Right cardiac atrium (tissue), 5 donors: ENCODE data around the gene WDFY2. TPM values are rescaled to one million over a fixed set of nuclear protein-coding genes. Genes with fewer than 3 reads are reported as not detected.
"Not testable (repeated sequence)": the region's sequence is repeated elsewhere in the genome, so short reads cannot be mapped to it uniquely, and the experiment has no call there.

Experiments
- ATAC-seq, 2 donors: fragments of 200-7000 bp; cut with Tn5 transposase; one replicate each; pipeline versions ENCODE4 v1.8.0 to v1.9.1; 2020; ENCODE audit warnings: moderate library complexity in 2 of 2, mild to moderate bottlenecking in 1 of 2
- DNase-seq, 3 donors: peaks; one replicate each; pipeline ENCODE4 v3.0.0-alpha.2; 2020
- H3K27ac ChIP-seq: one replicate; pipeline ENCODE4 v1.5.1; 2013; ENCODE audit warnings: mild to moderate bottlenecking, low read length, control low read depth, moderate library complexity
- H3K27me3 ChIP-seq: one replicate; pipeline ENCODE4 v1.6.1; 2013; ENCODE audit not compliant: control insufficient read depth, insufficient read depth
- H3K4me1 ChIP-seq: one replicate; pipeline ENCODE4 v1.6.1; 2013; ENCODE audit warnings: low read length; ENCODE audit not compliant: control insufficient read depth, insufficient read depth
- H3K4me3 ChIP-seq: one replicate; pipeline ENCODE4 v1.5.1; 2013; ENCODE audit warnings: low read length, control low read depth
- H3K9me3 ChIP-seq: one replicate; pipeline ENCODE4 v1.6.1; 2013; ENCODE audit warnings: low read length; ENCODE audit not compliant: control insufficient read depth
- WGBS: extraction: QIAGEN DNeasy Blood & Tissue Kit; methylation state at CpG from one replicate; pipeline ENCODE4 v1.1.7; 2013; 5-methylcytosine and 5-hydroxymethylcytosine counted together
- intact Hi-C, 4 donors: fragments of 100-400 bp; cut with DNase I; formaldehyde crosslinking; loops; one replicate each; pipeline versions ENCODE4 v1.11.0 to v1.14.0; 2022 to 2023
- polyA plus RNA-seq: library from polyadenylated mRNA; stranded (reverse); fragments of 200-250 nt; gene quantifications from one replicate; pipeline ENCODE4 v1.2.3, GENCODE V29; 2013
- total RNA-seq, 4 donors: library from RNA; stranded (reverse); fragmentation: NEBNext Ultra II Directional; extraction: Animal tissue kit (Norgen Biotek cat#: 25700); gene quantifications; one replicate each; pipeline ENCODE4 v1.2.1, GENCODE V29; 2021
- donor health status: healthy with polysubstance abuse.
- donor health status: DM: no; HTN: yes; CAD: no.
- donor health status: DM: no; HTN: no; CAD: no.
- donor health status: DM: no; HTN: yes; CAD: no; lungs with severe emphysema.
- donor health status: DM: yes; HTN: yes; CAD: no.

Gene WDFY2
- total and polyA plus RNA-seq, 5 donors, result 2.6 to 7.9 (median 5.8) TPM

DNA sequence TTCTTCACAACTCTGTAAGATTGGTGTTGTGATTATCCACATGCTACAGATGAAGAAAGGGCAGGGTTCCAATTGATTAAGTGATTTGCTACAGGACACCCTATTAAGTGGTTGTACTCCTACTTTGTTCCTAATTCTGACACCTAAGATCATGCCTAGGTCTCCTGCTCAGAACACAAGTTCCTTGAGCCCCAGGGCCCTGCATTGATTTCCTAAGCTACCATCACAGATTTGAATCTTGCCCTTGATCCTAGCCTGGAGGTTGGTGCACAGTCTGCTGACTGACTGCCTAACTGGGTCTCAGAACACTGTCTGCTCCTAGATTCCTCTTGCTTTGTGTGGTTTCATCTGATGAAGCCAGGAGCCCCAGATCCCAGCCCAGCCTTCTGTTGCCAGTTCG, 19.6 kb upstream of the WDFY2 start:
- Histone ChIP-seq H3K4me3 (no peak overlapping the region), H3K4me1 (no peaks in the 10 kb centered on the region), H3K9me3 (no peaks in the 10 kb centered on the region), H3K27me3 (no peaks in the 10 kb centered on the region), H3K27ac (no peak overlapping the region)
- ATAC-seq (no peak), DNase-seq (no peak)
- intact Hi-C loops, result no loop called here
- 90% methylated on average over 1 of the region's 1 CpG for WGBS

DNA sequence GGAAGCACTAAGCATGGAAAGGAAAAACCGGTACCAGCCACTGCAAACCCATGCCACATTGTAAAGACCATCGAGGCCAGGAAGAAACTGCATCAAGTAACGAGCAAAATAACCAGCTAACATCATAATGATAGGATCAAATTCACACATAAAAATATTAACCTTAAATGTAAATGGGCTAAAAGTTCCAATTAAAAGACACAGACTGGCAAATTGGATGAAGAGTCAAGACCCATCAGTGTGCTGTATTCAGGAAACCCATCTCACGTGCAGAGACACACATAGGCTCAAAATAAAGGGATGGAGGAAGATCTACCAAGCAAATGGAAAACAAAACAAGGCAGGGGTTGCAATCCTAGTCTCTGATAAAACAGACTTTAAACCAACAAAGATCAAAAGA, 15.3 kb upstream of the WDFY2 start:
- DNase-seq, H3K4me3 ChIP-seq, H3K27me3 ChIP-seq, H3K4me1 ChIP-seq, intact Hi-C loops, H3K27ac ChIP-seq, ATAC-seq, H3K9me3 ChIP-seq: not testable (repeated sequence)
- 81% methylated on average over 4 of the region's 4 CpGs for WGBS

DNA sequence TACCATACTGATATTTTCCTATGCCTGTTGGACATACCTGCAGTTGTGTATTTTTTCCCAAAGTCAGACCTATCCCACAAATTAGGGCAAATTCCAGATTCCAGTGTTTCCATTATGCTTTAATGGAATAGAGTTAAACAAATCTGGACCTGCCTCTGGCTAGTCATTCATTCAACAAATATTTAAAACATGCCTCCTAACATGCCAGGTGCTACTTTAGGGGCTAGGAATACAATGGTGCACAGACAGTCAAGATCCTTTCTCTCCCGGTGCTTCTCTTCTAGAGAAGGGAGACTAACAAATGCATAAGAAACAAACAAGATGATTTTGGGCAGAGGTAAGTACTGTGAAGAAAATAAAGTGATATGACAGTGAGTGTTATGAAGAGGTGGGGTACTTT, 7.5 kb upstream of the WDFY2 start:
- no peak for DNase-seq
- no peaks in the 10 kb centered on the region for H3K27me3 ChIP-seq
- no peak overlapping the region for H3K27ac ChIP-seq
- 96% methylated on average over 1 of the region's 1 CpG for WGBS
- no peak for ATAC-seq
- intact Hi-C loops, result no loop called here
- H3K4me3 ChIP-seq, result no peak overlapping the region
- no peaks in the 10 kb centered on the region for H3K4me1 ChIP-seq
- no peaks in the 10 kb centered on the region for H3K9me3 ChIP-seq

DNA sequence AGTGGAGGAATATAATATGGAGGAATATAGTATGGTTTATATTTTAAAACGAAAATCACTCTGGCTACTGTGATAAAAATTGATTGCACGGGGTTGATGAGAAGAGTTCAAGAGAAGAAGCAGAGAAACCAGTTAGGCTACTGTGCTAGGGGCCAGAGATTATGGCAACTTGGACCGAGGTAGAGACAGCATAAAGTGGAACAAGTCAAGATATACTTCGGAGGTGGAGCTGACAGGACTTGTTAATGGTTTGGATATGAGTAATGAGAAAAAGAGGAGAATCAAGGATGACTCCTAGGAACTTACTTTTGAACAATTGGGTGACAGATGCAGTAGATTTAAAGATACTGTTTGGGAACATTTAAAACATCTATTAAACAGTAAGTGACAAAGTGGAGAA, 6.6 kb upstream of the WDFY2 start:
- Histone ChIP-seq H3K4me1 (no peaks in the 10 kb centered on the region), H3K27me3 (no peaks in the 10 kb centered on the region), H3K27ac (no peak overlapping the region), H3K4me3 (no peak overlapping the region), H3K9me3 (no peaks in the 10 kb centered on the region)
- 81% methylated on average over 4 of the region's 4 CpGs for WGBS
- DNase-seq (no peak), ATAC-seq (no peak)
- intact Hi-C loops, result no loop called here

DNA sequence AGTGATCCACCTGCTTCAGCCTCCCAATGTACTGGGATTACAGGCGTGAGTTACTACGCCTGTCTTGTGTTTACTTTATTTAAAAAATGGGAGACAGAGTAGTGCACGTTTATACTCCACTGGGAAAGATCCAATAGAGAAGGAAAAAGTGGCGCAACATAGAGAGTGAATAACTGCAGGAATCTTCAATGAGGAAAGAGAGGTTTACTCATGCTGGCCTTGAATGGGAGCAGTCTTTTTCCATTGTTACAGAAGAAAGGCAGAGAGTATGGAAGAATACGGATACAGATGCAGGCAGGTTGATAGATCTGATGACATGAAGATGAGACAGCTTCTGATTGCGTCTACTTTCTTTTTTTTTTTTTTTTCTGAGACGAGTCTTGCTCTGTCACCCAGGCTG, 4.6 kb upstream of the WDFY2 start:
- no peak for ATAC-seq
- Histone ChIP-seq H3K27ac (no peak overlapping the region), H3K4me1 (no peaks in the 10 kb centered on the region), H3K4me3 (no peak overlapping the region), H3K27me3 (no peaks in the 10 kb centered on the region), H3K9me3 (no peaks in the 10 kb centered on the region)
- intact Hi-C loops, result loop anchor here (5.0 to 10.0 kb wide), 4 partner anchors 127 to 225 kb away; partner anchors contain the start of genes INTS6 (in 3 of the 4) and DHRS12 (in 2 of the 4)
- no peak for DNase-seq
- WGBS, result 88% methylated on average over 7 of the region's 7 CpGs

DNA sequence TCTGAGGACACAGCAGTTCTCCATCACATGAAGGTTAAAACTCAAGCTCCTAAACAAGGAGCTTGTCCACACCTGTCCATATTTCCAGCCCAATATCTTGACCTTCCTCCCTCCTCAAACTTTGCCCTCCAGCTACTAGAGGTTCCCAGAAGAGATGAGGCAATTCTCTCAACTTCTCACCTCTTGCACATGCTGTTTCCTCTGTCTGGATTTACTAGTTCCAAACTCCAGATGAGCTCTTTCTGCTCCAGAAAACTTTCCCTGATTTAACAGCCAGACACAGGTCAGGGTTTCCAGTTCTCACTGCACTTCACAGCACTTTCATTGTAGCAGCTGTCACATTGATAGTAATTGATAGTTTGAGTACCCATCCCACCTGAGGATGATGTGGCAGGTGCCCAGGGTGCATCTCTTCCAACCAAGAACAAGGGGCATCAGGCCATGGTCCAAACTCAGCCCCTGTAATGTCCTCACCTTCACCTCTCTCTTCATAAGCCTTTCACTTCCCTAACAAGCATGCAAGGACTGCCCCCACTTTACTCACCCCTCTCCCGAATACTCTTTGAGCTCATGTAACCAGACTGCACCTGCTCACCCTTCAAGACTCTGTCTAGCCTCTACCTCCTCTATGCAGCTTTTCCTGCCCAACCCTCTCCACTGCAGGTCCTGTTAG, 3.0 kb upstream of the WDFY2 start:
- Histone ChIP-seq H3K27ac (no peak overlapping the region), H3K4me3 (no peak overlapping the region), H3K9me3 (no peaks in the 10 kb centered on the region), H3K4me1 (no peaks in the 10 kb centered on the region), H3K27me3 (no peaks in the 10 kb centered on the region)
- WGBS, result 83% methylated on average over 1 of the region's 1 CpG
- no peak for DNase-seq
- intact Hi-C loops, result loop anchor here (5.0 to 10.0 kb wide), 4 partner anchors 129 to 224 kb away; partner anchors contain the start of genes INTS6 (in 3 of the 4) and DHRS12 (in 2 of the 4)
- ATAC-seq, result no peak

DNA sequence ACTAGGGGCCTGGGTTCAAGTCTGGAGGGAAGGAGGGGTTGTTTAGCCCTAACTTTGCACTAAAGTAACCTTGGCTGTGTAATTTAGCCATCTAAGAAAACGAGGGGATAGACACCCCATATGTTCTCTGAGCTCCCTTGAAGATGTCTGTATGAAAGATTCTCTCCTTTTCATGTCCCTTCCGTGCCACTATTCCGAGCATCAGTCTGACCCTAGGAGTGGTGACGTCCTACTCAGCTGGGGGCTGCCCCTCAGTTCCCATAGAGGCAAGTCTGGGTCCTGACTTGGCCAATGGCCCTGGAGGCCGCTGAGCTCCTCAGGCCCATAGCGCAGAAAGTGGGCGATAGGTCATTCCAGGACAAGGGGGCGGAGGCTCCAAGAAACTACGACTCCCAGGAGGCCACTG, 790 bp upstream of the WDFY2 start:
- WGBS, result 19% methylated on average over 9 of the region's 9 CpGs
- Histone ChIP-seq H3K27ac (peak overlapping the region; percentile 91), H3K4me3 (peak overlapping the region; percentile 21), H3K9me3 (no peaks in the 10 kb centered on the region), H3K27me3 (no peaks in the 10 kb centered on the region), H3K4me1 (no peaks in the 10 kb centered on the region)
- intact Hi-C loops, result loop anchor here (5.0 to 10.0 kb wide), 4 partner anchors 131 to 221 kb away; partner anchors contain the start of genes INTS6 (in 3 of the 4) and DHRS12 (in 2 of the 4)
- no peak for ATAC-seq
- DNase-seq, result no peak

DNA sequence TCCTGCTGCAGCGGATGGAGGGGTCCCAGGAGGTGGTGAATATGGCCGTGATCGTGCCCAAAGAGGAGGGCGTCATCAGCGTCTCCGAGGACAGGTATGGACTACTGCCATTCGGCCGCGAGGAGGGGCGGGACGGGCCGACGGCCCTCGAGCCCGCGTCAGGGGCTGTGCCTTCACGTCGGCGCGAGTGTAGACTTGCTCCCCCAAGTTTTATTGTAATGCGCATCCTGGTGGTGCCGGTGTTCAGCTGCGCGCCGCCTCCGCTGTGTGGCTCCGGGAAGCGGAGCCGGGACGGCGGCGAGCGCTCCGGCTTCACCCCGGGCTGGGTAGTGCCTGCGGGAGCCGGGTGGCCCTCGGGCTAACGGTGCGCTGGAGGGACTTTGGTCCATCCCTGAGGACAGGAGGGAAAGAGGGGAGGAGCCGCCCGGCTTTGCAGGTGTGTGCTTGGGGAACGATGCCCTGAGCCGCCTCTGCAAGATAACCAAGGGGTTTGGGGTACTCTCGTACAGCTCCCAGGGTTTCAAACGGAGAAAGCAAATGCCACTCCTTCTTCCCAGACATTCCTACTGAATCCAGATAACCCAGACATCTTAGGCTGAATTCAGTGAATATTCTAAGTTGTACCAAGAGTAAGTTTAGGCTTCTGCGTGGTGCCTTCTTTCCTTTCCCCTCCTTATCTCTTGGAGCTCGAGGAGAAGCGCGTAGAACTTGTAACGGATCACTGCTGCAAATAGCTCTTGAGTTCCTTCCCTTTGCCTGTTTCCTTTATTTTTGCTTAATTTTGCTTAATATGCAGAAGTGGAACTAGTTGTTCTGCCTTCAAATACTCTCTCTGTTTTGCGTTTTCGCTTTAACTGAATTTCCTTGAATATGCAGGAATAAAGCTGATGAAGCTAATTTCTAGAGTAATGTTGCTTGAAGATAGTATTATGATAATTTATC, 740 bp downstream of the WDFY2 start:
- Histone ChIP-seq H3K4me1 (no peaks in the 10 kb centered on the region), H3K9me3 (no peaks in the 10 kb centered on the region), H3K27me3 (no peaks in the 10 kb centered on the region), H3K4me3 (peak overlapping the region; percentile 56), H3K27ac (peak overlapping the region; percentile 21)
- intact Hi-C loops, result loop anchor here (5.0 to 10.0 kb wide), 4 partner anchors 133 to 220 kb away; partner anchors contain the start of genes INTS6 (in 3 of the 4) and DHRS12 (in 2 of the 4)
- DNase-seq, result peak; percentile 65 to 86 (median 84)
- 1% methylated on average over 53 of the region's 53 CpGs for WGBS
- ATAC-seq, result peak; percentile 24 to 44

DNA sequence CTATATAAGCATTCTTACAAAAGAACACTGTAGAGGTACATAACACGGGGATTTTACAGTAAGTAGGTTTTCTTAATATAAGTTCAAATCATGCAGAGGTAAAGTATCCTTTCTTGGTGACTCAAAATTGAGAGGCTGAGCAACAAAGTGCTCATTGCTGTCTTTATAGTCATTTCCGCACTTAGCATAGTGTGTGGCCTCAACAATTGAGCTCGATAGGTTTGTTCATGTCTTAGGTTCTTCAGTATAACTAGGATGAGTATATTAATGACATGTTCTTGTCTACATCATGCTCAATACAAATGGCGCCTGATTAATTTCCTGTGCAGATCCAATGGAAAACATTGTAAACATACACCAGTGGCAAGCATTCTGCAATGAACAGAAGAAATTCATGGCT, 1.4 kb downstream of the WDFY2 start:
- WGBS, result 64% methylated on average over 4 of the region's 4 CpGs

DNA sequence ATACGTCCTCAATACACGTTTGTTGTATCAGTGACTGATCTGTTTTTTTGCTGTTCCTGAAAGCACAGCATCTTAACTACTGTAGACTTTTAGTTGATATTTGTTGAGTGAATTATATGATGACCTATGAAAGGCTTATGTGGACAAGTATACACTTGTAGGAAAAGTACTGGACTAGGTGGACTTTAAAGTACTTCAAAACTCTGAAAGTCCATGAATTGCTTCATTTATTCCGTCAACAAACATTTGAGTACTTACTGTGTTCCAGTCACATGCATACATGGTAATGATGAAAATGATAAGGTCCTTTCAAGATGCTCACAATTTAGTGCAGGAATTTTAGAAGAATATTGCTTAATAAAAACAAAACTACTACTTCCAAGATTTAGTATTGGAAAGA, 3.1 kb downstream of the WDFY2 start:
- no peaks in the 10 kb centered on the region for H3K27me3 ChIP-seq
- H3K4me1 ChIP-seq, result no peaks in the 10 kb centered on the region
- 88% methylated on average over 3 of the region's 3 CpGs for WGBS
- H3K4me3 ChIP-seq, result no peak overlapping the region
- no peak for DNase-seq
- H3K27ac ChIP-seq, result no peak overlapping the region
- intact Hi-C loops, result loop anchor here in 2 of 4 donors (10.0 kb wide), 2 partner anchors 147 to 217 kb away; partner anchors contain the start of gene DHRS12 (in 1 of the 2)
- H3K9me3 ChIP-seq, result no peaks in the 10 kb centered on the region
- ATAC-seq, result no peak

More for the DNA sequence above, 1.4 kb downstream of the WDFY2 start:
- H3K4me3 ChIP-seq, result peak overlapping the region; percentile 56
- ATAC-seq (no peak), DNase-seq (no peak)
- H3K4me1 ChIP-seq, result no peaks in the 10 kb centered on the region
- no peak overlapping the region for H3K27ac ChIP-seq
- H3K9me3 ChIP-seq, result no peaks in the 10 kb centered on the region
- no peaks in the 10 kb centered on the region for H3K27me3 ChIP-seq
- intact Hi-C loops, result loop anchor here in 2 of 4 donors (10.0 kb wide), 2 partner anchors 149 to 219 kb away; partner anchors contain the start of gene DHRS12 (in 1 of the 2)
